ENCODE measurements around the gene TBC1D9B.

TBC1D9B gene

DNA sequence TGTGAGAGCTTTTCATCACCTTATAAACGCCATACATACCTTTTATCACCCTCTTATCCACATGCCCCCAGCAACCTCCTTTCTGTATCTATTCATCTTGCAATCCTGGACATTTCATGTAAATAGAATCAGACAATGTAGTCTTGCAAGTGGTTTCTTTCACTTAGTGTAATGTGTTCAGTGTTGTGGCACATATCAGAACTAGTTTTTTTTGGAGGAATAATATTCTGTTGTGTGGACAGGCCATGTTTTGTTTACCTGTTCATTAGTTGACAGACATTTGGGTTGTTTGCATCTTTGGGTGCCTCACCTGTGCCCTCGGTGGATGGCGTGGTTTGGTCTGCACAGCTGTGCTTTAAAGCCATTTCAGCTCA is 85.7 kb downstream of the TBC1D9B start:
- DNase-seq (ENCODE audit: low read depth in 2 of 2, low spot score in 1 of 2), result no peak

DNA sequence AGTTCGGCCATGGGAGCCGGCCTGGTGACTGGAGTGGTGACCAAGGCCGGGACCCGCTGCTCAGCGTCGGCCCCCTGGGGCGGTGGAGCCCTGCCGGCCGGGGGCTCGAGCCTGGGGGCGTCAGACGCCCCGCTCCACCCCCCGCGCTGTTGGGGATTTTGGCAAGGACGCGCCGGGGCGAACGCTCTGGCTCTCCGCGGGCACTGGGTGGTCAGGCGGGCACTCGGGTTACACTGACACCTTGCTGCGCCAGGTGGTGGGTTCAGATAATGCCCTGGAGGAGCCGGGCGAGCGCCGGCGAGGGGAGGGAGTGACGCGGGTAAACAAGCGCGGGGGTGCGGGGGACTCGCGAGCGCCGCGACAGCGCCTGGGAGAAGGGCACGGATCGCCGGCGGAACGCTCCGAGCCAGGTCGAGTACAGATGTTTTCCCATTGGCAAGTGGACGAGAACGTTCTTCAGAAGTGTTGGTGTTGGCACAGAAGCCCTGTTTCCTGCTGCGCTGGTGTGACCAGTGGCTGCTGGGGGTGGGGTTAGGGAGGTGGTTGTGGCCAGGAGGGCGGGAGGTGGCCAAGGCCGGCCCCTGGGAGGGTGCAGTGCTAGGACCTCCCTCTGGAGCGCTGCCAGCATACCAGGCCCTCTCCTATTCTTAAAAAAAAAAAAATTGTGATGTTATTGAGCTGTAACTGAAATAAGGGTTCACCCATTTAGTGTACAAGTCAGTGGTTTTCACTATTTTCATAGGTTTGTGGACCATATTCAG is 86.2 kb downstream of the TBC1D9B start:
- peak in 1 of 2 donors; percentile 63 for DNase-seq (ENCODE audit: low read depth in 2 of 2, low spot score in 1 of 2)

DNA sequence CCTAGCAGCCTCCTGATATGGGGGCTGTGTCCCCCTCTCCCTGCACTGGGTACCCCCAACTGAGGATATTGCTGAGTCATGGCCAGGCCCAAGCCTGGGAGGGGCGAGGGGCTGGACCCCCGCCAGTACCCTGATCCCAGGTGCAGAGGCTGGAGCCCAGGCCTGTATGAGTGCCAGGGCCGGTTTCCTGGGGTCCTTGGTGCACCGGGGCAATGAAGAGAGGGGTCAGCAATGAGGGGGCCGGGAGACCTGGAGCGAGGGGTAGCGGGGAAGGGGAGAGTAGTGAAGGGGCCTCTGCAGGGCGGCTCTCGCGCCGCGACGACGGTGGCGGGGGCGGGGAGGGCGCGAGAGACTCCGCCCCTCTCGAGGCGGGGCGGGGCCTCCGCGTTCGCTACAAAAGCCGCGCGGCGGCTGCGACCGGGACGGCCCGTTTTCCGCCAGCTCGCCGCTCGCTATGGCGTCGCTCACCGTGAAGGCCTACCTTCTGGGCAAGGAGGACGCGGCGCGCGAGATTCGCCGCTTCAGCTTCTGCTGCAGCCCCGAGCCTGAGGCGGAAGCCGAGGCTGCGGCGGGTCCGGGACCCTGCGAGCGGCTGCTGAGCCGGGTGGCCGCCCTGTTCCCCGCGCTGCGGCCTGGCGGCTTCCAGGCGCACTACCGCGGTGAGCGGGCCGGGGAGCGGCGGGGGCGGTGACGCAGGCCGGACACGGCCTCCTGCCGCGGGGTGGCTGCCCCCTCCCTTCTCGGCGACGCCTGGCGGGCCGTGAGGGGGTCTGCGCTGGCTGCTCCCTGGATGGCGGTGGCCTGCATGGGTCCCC is 87.0 kb downstream of the TBC1D9B start, which contains the start of gene SQSTM1:
Gene SQSTM1 (plus strand): TSS at position 423 of the 815 bp plus-strand sequence. CDS start 32 bp downstream, at position 455.
- peak; percentile 37 to 57 for DNase-seq (ENCODE audit: low read depth in 2 of 2, low spot score in 1 of 2)

DNA sequence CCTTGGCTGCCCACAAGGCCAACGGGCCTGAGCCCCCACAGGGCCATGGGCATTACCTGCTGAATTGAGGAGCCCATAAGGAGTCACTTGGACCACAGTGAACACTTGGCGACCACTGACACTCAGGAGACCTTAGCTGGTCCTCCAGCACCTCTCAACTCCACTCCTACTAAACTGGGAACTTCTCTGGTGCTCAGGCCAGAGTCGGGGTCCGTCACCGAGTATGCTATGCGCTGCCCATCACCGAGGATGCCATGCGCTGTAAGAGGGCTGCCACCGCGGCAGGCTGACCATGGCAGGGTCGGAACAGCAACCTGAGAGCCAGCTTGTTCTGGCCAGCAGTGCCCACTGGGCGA is 87.6 kb downstream of the TBC1D9B start:
- DNase-seq (ENCODE audit: low read depth in 2 of 2, low spot score in 1 of 2), result no peak

DNA sequence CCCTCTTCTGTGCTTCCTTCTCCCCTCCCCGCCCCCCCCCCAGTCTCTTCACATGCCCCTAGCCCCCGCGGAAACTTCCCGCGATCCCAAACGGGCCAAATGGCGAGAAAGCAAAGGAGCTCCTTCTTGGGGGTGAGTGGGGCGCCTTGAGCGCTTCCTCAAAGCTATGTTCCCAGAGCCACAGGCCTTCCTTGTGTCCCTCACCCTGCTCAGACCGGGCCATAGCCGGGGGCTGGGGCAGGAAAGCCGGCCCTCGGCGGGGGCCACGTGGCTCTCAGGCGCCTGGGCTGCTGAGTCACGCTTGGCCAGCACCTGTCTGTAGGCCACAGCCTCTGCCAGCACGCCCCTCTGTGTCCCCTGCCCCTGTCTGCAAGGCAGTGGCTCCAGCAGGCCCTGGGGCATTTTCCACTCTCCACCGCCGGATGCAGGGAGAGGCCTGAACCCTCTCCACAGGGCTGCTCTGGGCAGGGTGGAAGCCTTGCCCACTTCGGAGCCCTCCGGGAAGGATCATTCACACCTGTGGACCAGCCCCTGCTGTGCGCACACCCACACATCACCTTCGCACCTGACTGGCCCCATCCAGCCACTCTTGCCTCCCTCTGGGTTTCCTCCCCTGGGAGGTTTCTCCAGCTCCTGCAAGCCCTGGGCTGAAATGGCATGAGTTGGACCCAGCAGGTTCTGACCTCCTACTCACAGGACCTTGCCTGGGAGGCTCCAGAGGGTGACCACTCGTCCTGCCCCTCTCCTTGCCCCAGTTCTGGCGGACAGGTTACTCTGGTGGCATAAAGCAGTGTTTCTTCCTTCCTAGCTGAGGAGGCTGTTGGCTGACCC is 88.2 kb downstream of the TBC1D9B start:
- no peak for DNase-seq (ENCODE audit: low read depth in 2 of 2, low spot score in 1 of 2)

DNA sequence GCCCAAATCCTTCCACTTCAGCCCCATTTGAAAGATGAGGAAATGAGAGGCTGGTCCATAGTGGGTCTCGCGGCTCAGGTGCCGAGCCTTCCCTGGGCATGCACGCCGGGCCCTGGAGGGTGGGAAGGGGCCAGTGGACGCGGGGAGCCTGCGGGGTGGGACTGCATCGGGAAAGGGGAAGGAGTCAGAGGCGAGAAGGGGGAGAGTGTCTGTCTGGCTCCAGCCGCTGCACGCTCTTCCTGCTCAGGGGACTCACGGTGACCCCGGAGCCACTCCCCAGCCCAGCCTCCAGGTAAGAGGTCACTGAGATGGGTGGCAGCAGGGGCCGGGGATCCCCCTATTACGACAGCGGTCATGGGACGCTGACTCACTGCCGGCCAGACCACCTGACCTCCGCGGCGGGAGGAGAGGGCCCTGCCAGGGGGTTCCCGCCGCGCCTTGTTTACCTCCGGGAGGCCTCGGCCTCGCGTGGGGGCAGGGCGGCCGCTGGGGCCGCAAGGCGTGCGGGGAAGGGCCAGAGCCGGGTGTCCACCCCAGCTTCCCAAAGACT is 88.9 kb downstream of the TBC1D9B start:
- DNase-seq (ENCODE audit: low read depth in 2 of 2, low spot score in 1 of 2), result peak; percentile 44 to 77

DNA sequence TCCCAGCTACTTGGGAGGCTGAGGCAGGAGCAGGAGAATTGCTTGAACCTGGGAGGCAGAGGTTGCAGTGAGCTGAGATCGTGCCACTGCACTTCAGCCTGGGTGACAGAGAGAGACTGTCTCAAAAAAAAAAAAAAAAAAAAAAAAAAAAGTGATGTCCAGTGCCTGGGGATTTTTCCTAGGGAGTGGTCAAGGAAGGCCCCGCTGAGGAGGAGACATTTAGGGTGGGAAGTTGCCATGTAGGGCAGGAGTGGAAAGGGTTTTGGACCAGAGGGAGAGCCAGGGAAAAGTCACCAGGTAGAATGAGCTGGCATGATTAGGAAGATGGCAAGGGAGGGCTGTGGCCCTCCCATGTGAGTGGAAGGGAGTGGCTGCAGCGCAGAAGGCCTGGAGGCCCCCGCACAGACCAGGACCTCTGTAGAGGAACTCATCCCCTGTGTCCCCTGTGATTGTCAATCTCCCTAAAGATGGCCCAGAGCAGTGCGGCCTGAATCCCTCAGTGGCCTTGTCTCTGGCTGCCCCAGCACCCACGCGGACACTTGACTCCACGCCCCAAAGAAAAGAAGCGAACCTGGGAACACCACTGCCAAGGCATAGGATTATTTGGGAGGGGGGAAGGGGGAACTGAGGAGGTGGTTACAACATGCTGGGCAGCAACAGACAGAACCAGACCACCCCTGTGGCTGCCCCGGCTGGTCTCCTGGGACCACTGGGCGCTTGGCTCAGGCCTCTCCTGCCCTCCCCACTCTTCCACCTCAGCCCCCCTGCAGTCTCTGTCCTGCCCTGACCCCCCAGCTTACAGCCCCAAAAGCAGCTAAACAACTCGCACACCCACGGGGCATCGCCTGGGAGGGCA is 89.6 kb downstream of the TBC1D9B start:
- DNase-seq (ENCODE audit: low read depth in 2 of 2, low spot score in 1 of 2), result no peak

DNA sequence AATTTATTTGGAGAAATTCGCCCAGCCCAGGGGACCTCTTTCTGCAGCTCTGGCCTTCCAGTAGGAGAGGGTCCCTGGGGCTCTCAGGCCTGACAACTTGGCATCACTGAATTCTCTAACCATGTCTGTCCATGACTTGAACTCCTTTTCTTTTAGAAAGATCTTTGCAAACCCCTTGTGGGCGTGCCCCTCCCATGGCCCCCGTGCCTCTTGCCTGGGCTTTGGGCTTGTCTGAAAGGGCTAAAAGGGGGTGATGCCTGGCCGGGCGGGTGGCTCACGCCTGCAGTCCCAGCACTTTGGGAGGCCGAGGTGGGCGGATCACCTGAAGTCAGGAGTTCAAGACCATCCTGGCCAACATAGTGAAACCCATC is 90.2 kb downstream of the TBC1D9B start:
- DNase-seq (ENCODE audit: low read depth in 2 of 2, low spot score in 1 of 2), result no peak

DNA sequence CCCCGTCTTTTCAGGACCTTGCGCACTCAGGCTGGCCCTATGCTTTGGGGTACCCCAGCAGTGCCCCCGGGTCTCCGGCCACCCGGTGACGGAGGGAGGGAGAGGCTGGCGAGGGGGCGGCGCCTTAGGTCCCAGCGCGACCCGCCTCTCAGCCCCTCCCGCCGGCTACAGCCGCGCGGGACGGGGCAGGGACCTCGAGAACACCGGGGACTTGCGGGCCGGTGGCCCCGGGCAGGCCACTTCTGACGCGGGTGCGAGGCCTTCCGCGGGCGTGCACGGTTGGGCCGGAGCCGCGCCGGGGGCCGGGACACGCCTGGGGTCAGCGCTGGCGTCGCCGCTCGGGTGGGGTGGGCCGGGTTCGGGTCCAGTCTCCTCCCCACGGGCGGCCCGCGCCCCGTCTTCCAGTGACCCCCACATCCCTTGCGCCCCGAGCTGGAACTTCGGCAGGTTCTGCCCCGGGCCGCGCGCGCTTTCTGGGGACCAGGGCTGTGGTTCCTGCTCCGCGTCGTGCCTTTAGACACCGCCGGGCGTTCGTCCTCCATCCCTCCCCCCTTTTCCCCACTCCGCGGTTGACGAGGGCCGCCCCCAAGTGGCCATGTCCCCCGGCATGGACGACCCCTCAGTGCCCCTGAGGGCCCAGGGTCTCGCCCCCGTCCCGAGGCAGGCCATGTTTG is 90.8 kb downstream of the TBC1D9B start:
- DNase-seq (ENCODE audit: low read depth in 2 of 2, low spot score in 1 of 2), result no peak

DNA sequence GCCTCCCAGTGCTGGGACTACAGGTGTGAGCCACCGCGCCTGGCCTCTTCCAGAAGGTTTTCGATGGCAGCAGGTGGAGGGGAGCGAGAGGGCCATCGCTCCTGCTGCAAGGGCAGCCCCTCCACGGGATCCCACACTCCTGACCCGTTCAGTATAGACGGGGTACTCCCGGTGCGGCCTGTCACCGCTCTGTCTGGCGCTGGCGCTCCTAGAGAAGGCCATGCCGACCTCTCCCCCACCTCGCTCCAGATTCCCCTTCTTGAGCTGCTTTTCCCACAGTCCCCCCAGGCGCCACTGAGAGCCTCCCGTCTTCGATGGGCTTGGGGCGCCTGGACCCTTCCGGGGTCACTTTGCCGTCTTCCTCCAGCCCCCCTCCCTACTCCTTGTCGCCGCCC is 91.3 kb downstream of the TBC1D9B start:
- no peak for DNase-seq (ENCODE audit: low read depth in 2 of 2, low spot score in 1 of 2)

DNA sequence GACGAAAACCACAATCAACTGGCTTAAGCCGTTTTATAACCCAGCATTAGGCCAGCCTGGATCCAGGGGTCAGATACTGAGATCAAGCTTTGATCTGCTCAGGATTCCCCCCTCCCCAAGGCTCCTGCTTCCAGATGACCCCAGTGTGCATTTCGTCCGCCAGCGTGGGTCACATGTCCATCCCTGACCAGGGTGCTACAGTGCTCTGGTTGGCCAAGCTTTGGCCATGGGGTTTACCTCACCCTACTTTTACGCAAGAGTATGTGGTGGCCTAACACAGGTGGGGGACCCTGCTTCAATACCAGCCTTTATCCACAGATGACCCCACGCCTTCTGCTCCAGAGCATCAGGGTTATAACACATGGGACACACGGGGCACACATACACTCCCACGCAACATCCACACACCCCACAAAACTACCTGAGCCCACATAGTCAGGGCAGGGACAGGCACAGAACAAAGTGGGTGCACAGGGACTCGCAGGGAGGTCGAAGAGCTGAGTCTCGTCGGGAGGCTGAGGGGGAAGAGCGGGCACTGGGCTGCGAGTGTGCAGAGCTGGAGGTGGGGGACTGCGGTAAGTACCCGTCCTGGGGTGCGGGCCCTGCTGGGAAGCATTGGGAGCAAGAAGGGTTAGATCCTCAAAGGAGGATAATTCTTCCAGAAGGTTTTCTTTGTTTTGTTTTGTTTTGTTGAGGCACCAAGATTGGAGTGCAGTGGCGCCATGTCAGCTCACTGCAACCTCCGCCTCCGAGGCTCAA is 92.0 kb downstream of the TBC1D9B start:
- no peak for DNase-seq (ENCODE audit: low read depth in 2 of 2, low spot score in 1 of 2)

DNA sequence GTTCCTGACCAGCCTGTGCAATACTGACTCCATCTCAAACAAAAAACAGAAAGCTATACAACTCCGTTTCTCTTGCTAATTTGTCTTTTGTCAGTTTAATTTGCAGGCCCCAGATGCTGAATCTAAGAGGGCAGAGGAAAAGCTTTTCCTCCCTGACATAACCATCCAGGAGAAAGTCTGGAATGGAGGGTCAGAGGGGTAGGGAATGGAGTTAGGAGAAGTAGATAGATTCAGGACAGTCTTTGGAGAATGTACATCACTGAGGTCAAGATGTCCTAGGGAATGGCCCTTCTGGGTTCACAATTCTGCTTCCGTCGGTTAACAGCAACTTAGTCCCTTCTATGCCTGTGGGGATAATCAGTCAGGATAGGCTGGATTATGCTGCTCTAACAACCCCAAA is 93.6 kb downstream of the TBC1D9B start:
- DNase-seq (ENCODE audit: low read depth in 2 of 2, low spot score in 1 of 2), result no peak

DNA sequence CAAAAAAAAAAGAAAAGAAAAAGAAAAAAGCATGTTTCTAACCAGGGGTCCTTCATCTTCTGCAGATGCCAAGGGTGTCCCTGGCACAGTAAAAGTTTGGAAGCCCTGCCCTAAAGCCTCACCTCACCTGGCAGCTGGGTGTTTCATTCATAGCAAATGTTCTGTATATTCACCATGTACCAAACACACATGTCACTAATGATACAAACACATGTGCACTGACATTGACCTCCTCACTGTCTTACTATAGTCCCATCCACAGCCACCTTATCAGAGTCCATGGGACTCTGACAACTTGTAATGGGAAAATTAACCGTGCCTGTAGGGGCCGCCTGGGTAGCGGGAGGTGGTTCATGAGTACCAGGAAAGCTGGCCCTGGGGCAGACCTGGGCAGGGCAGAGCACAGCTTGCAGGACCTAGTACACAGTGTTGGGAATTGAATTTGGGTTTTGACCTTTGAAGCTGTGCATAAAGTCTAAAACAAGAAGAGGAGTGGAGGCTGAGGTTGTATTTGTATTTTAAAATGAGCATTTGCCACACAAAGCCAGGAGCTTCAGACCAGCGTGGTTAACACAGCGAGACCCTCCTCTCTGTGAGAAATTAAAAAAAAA is 94.6 kb downstream of the TBC1D9B start:
- no peak for DNase-seq (ENCODE audit: low read depth in 2 of 2, low spot score in 1 of 2)

DNA sequence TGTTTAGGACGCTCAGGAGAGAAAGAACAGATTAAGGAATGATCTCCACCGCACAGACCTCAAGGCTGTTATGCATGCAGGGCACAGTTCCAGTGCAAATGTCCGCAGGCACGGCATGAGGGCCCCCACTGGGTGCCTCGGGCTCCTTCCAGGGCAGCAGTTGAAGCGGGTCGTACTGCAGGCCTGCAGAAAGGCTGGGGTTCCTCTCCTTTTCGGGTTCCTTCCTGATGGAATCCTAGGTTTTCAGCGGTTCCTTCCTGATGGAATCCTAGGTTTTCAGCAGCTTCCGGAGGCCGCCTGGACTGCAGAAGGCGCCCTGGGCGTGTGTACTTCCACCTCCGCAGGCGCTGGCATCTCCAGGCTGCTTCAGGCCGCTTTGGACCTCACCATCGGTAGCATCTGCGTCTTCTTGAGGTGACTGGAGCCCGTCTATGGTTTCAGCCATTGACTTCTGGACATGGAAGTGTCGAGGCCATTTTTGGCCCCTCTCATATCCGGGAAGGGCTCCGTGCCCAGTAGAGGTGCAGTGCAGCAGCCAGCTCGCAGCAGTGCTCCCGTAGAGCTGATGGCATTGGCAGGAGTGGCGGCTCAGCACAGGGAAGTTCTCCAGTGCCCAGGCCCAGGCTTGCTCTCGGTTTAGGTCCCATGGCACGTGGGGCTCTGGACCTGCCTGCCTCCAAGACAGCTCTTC is 95.4 kb downstream of the TBC1D9B start:
- no peak for DNase-seq (ENCODE audit: low read depth in 2 of 2, low spot score in 1 of 2)
